ENCODE results near the gene RPL36.

DNA sequence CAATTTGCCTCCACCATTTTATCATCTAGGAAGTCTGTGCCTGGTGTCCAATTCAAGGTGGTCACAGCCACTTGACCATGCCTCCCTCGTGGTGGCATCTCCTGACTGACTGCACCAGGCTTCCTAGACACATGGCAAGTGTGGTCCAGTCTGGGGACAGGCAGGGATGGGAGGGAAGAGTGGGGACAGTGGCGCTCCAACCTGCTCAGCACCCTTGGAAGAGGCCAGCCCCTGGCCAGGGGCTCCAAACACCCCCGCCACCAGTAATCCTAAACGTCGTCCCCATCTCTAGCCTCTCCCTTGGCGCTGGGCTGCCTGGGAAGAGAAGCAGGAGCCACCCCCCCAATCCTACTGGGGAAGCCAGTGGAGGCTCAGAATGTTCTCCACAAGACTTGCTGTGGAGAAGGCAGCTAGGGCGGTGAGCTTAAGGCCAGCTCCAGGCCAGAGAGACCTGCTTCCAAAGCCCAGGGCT is 2.7 kb downstream of the RPL36 start:
- TF ChIP-seq, protein P1, sequence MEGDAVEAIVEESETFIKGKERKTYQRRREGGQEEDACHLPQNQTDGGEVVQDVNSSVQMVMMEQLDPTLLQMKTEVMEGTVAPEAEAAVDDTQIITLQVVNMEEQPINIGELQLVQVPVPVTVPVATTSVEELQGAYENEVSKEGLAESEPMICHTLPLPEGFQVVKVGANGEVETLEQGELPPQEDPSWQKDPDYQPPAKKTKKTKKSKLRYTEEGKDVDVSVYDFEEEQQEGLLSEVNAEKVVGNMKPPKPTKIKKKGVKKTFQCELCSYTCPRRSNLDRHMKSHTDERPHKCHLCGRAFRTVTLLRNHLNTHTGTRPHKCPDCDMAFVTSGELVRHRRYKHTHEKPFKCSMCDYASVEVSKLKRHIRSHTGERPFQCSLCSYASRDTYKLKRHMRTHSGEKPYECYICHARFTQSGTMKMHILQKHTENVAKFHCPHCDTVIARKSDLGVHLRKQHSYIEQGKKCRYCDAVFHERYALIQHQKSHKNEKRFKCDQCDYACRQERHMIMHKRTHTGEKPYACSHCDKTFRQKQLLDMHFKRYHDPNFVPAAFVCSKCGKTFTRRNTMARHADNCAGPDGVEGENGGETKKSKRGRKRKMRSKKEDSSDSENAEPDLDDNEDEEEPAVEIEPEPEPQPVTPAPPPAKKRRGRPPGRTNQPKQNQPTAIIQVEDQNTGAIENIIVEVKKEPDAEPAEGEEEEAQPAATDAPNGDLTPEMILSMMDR (IDR thresholded peaks at IDR 0.05; ENCODE audit: insufficient read depth, low read length, poor library complexity, severe bottlenecking): no peak
- TF ChIP-seq EZH2phosphoT487 (conservative IDR thresholded peaks at IDR 0.05; ENCODE audit: low read length): no peak
